NCI-H2029 treated with DMSO at 0.1 percent for 48 hours (cell line): ENCODE measurements around the gene HCN4.
"Not testable (repeated sequence)": the region's sequence is repeated elsewhere in the genome, so short reads cannot be mapped to it uniquely, and the experiment has no call there.

Source experiments
- DNase-seq: peaks from one replicate; lab custom pipeline; 2025; lab: John Stamatoyannopoulos, UW

Gene HCN4

DNA sequence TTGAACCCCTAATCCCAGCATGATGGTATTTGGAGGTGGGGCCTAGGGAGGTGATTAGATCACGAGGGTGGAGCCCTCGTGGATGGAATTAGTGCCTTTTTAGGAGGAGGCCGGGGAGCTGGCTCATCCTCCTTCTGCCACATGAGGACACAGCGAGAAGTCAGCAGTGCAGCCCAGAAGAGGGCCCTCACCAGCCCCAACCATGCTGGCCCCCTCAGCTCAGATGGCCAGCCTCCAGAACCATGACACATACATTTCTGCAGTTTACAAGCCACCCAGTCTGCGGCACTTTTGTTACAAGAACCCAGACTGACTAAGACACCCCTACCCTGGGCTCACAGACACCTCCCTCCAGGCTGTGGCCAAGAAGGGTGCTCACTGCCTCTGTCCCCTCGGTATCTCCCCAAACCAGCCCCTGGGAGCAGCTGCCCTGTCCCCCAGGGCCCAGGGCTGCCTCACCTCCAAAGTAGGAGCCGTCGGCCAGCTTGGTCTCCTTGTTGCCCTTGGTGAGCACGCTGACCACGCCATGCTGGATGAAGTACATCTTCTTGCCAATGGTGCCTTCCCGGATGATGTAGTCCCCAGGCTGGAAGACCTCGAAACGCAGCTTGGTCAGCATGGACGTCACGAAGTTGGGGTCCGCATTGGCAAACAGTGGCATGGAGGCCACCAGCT, 44.1 kb downstream of the HCN4 start:
- DNase-seq, result no peak

DNA sequence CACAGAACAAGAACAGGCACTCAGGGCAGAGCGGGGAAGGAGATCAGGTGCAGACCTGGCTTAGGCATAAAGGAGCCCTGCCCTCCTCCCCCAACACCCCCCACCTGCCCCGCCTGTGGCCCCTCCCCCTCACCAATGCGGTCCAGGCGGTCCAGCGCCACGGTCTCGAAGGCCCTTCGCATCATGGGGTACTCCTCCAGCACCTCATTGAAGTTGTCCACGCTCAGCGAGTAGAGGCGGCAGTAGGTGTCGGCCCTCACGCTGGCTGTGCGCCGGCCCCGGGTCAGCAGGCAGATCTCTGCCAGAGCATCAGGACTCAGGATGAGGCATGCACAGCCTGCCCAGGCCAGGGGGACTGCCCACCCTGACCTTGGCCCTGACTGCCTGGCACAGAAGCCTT, 44.8 kb downstream of the HCN4 start:
- DNase-seq, result no peak

DNA sequence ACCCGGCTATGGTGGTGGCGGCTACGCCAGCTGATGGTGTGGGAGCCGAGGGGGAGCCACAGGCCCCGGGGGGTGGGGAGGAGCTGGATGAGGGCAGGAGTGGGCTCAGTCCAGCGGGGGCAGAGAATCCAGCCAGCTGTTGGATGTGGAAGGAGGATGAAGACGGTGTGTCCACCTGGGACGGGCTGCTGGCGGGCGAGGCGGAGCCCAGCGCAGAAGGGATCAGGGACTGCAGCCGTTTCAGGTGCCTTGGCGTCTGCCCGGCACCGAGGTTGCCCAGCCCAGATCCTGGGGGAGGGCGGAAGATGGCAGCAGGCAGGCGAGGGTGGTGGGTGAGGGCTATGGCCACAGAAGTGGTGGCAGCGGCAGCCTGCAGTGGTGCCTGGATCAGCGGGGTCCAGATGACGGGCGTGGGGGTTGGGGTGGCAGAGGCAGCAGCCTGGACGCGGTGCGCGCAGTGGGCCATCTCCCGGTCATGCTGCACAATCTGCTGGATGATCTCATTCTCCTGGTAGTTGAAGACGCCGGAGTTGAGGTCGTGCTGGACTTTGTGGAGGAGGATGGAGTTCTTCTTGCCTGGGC, 45.3 kb downstream of the HCN4 start:
- DNase-seq, result no peak

DNA sequence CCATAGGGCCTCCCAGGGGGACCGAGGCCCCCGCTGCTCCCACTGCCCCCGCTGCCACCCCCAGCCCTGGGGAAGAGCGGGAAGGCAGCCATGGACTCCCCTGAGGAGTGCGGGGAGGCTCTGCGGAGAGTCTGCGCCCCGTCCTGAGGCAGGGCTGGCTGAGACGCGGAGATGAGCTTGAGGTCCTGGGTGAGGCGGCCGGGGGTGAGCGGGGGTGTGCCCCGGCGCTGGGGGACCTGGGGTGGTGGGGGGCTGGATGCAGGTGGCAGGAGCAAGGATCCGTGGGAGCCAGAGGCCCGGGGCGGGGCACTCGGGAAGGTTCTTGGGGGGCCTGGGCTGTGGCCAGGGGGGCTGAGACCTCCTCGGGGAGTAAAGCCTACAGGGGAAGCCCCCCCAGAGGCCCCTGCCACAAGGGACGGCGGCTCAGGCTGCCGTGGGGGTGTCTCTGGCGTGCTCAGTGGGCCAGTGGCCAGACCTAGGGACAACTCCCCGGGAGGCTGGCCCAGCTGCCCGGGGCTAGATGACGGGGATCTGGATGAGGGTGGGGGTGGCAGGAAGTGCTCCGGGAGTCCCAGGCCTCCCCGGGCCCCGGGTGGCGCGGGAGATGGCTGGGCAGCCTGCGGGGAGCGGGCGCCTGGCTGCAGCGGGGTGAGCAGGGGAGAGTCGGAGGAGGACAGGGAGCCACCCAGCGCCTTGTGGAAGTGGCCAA, 45.9 kb downstream of the HCN4 start:
- DNase-seq, result no peak

GRCh38 chr15:73321496-73322450, 47.0 kb downstream of the HCN4 start:
- DNase-seq, result no peak

GRCh38 chr15:73320619-73321180, 48.1 kb downstream of the HCN4 start:
- no peak for DNase-seq

DNA sequence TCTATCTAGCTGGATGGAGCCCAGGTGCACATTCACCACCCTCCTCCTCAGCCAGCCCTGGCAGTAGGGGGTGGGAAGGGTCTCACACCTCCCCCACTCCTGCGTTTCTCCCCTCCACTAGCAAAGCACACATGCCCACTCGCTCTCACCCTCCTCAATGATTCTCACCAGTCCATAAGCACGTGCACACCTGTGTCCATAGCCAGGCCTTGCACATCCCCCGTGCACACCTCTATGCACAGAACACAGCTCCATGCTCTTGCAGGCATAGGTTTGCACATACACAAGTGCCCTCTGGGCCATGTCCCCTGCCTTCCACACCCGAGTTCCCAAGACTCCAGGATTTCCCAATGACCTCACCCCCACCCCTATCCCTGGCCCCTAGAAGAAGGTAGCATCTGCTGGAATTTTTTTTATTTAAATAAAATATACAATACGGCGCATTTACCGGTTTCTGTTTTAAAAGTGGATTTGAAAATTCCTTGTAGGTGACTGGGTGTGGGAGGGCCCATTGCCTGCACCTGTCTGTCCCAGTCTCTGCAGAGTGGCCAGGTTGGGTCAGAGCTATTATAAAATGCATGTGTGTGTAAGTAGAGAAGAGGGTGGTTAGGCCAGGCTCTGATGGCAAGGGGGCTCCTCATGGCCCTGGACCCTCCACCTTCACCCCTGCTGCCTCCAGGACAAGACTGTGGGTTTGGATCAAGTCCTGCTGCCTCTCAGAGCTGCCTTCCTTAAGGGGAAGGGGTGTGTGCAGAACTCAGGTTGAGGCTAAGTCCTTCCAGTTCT, 49.1 kb downstream of the HCN4 start:
- DNase-seq, result no peak

DNA sequence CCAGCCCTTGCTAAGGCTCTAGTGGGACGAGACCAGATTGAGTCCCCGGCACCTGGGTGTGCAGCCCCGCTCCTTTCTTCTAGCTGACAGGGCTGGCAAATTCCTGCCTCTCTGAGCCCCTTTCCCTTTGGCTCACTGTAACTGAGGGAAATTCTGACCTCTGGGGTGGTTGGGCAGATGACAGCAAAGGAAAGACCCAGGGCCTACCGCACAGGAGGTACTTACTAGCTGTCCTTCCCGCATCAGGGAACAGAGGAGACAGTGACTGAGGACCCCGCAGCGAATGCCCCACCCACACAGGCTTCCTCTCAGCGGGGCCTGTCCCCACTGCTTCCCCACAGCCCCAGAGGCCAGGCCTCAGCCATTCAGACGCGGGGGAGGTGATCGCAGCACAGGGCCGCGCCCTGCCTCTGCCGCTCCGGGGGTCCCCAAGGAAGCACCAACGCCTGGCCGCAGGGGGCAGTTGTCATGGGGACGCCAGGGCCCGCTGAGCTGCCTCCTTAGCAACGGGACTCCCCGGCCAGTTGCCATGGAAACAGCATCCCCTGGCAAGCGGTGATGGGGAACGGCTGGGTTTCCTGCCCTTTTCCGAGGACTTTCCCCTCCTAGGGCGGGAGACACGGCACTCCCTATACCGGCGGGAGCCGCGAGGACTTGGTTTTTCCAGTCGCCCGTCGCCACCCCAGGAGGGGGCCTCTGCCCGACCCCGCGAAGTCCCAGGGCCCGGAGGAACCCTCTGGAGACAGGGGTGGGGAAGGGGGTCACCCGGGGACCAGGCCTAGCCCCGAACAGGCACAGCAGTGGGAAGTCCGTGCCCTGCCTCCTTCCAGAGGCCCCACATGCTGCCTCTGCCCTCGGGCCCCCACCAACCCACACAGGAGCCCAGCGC, 50.1 kb downstream of the HCN4 start:
- DNase-seq, result no peak

- DNase-seq, result no peak
Observed at GRCh38 chr15:73317651-73318462, 50.9 kb downstream of the HCN4 start.

GRCh38 chr15:73313861-73314260, 54.9 kb downstream of the HCN4 start:
- DNase-seq, result no peak

DNA sequence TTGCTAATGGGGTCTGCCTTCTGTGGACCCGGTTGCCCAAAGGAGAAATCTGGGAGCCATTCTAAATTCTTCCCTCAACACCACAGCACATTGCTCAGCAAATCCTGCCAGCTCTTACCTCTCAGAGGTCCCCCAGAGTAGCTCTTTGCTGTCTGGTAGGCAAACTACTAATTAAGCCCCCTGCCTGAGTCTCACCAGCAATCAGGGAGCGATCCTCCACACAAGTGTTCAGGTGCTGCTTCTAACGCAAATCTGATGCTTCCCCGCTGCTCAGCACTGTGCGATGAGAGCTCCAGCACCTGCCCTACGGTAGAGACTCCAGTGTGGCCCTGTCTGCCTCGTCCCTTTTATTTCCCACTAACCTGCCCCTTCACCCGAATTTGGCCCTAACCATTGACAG, 60.5 kb downstream of the HCN4 start:
- no peak for DNase-seq

DNA sequence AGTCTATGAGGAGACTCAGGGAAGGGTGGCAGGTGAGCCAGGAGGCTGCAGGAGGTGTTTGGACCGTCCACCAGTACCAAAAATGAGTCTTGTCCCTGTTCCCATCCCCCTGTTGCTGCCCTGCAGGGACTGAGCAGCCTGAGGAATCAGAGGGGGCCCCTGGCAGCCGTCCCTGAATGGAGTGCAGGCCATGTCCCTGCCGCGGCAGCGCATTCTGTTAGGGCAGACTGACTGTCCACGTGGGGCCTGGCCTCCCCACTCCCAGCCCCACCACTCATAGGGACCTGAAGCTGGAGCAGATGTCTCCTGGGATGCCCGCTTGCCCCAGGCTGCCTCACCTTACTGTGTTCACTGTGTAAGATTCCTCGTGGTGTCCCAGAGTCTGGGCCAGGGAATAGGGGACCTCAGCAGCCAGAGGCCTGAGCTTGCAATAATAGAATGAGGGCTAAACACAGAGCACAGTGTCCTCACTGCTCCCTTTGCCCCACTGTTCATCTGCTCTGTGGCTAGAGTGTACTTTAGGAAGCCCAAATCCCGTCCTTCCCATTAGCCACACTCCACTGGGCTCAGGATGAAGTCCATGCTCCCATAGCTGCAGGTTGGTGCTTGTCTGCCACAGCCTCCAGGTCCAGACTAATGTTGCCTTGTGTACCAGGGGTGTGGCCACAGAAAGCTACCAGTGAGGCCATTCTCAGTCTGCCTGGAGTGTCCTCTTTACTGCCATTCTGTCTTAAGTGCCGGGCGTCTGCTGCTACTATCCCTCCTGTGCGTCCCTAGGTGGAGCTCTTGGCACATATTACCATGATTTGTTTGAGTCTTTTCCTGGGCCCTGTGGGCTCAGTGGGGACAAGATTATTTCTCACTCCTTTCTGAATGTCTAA, 63.2 kb downstream of the HCN4 start:
- DNase-seq, result peak; percentile 63

GRCh38 chr15:73303636-73304035, 65.1 kb downstream of the HCN4 start:
- no peak for DNase-seq

- not testable (repeated sequence) for DNase-seq
Observed at GRCh38 chr15:73300286-73300685, 68.5 kb downstream of the HCN4 start.

GRCh38 chr15:73298522-73299245, 70.1 kb downstream of the HCN4 start:
- DNase-seq, result no peak

- no peak for DNase-seq
Observed at GRCh38 chr15:73296609-73297353, 72.0 kb downstream of the HCN4 start.
